HG02970 (cell line): ENCODE results near the gene SLIT1.

Source experiments
- ATAC-seq: cut with Tn5 transposase; IDR thresholded peaks from one replicate; pipeline ENCODE4 v1.9.1; 2021; ENCODE audit warnings: mild to moderate bottlenecking, moderate library complexity, moderate number of reproducible peaks; ENCODE audit not compliant: unreplicated experiment, low FRiP score

Gene SLIT1

GRCh38 chr10:97185326-97186058, at the start of gene SLIT1:
Gene SLIT1 (minus strand): TSS chr10:97185959. CDS start chr10:97185674, 285 bp downstream.
- ATAC-seq = no peak

- ATAC-seq = no peak
Measured at GRCh38 chr10:97235353-97235752, 49.6 kb upstream of the SLIT1 start.

- ATAC-seq = no peak
Measured at GRCh38 chr10:97234400-97234799, 48.6 kb upstream of the SLIT1 start.

GRCh38 chr10:97230146-97230545, 44.4 kb upstream of the SLIT1 start:
- no peak for ATAC-seq

GRCh38 chr10:97229322-97230015, 43.7 kb upstream of the SLIT1 start:
- ATAC-seq = no peak

GRCh38 chr10:97228775-97229157, 43.0 kb upstream of the SLIT1 start:
- ATAC-seq = no peak

- no peak for ATAC-seq
Measured at GRCh38 chr10:97228130-97228774, 42.5 kb upstream of the SLIT1 start.

- ATAC-seq = no peak
Measured at GRCh38 chr10:97226398-97226797, 40.6 kb upstream of the SLIT1 start.

GRCh38 chr10:97224483-97225435, 39.0 kb upstream of the SLIT1 start:
- no peak for ATAC-seq

GRCh38 chr10:97222326-97222961, 36.7 kb upstream of the SLIT1 start:
- ATAC-seq = no peak

GRCh38 chr10:97220355-97220754, 34.6 kb upstream of the SLIT1 start:
- ATAC-seq = no peak

GRCh38 chr10:97217299-97217698, 31.5 kb upstream of the SLIT1 start:
- ATAC-seq = no peak

- no peak for ATAC-seq
Measured at GRCh38 chr10:97215619-97216260, 30.0 kb upstream of the SLIT1 start.

- ATAC-seq = no peak
Measured at GRCh38 chr10:97213431-97213830, 27.7 kb upstream of the SLIT1 start.

- ATAC-seq = no peak
Measured at GRCh38 chr10:97211229-97211628, 25.5 kb upstream of the SLIT1 start.

GRCh38 chr10:97210543-97210960, 24.8 kb upstream of the SLIT1 start:
- no peak for ATAC-seq

GRCh38 chr10:97207756-97208346, 22.1 kb upstream of the SLIT1 start:
- no peak for ATAC-seq

- no peak for ATAC-seq
Measured at GRCh38 chr10:97207131-97207530, 21.4 kb upstream of the SLIT1 start.
